ENCODE measurements around the gene DLGAP1. TPM values are rescaled to one million over a fixed set of nuclear protein-coding genes. Genes with fewer than 3 reads are reported as not detected.

Gene DLGAP1
- total RNA-seq, 1 donor from 2014 or later: 0.05 TPM

DNA sequence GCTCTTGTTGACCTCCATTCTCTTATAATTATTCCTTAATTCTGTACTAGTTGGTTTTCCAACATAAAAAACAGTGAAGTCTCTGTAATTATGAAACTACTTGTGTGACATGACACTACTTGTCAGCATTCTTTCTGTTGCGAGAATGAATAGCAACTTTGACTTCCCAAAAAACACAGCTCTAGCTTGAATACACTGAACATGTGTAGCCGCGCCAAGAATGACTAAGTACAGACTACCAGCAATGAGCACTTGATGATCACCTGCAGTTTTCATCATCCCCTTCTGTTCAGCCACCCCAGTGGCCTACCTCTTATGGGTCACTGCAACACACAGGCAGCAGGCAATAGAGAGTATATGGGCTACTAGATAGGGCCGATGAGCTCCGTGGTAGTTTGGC lies 775.9 kb downstream of the DLGAP1 start:
- intact Hi-C loops (cut with micrococcal nuclease): no loop called here
- H3K27me3 ChIP-seq (ENCODE audit: low read depth): no peaks in the 10 kb centered on the region
- no peaks in the 10 kb centered on the region for H3K36me3 ChIP-seq
- H3K4me3 ChIP-seq: no peak overlapping the region
- TF ChIP-seq CTCF (IDR thresholded peaks at IDR 0.05; ENCODE audit: borderline replicate concordance): no peak
- H3K9me3 ChIP-seq (replicated peaks): no peaks in the 10 kb centered on the region
- H3K27ac ChIP-seq (replicated peaks): no peak overlapping the region
- H3K4me1 ChIP-seq: no peaks in the 10 kb centered on the region
- DNase-seq: no peak

GRCh38 chr18:3675994-3676393 lies 779.1 kb downstream of the DLGAP1 start:
- no peak overlapping the region for H3K27ac ChIP-seq (replicated peaks)
- no peaks in the 10 kb centered on the region for H3K27me3 ChIP-seq (ENCODE audit: low read depth)
- H3K9me3 ChIP-seq (replicated peaks): no peaks in the 10 kb centered on the region
- no peaks in the 10 kb centered on the region for H3K4me1 ChIP-seq
- H3K4me3 ChIP-seq: no peak overlapping the region
- no peak for DNase-seq
- intact Hi-C loops (cut with micrococcal nuclease): no loop called here
- H3K36me3 ChIP-seq: no peaks in the 10 kb centered on the region
- TF ChIP-seq CTCF (IDR thresholded peaks at IDR 0.05; ENCODE audit: borderline replicate concordance): no peak

DNA sequence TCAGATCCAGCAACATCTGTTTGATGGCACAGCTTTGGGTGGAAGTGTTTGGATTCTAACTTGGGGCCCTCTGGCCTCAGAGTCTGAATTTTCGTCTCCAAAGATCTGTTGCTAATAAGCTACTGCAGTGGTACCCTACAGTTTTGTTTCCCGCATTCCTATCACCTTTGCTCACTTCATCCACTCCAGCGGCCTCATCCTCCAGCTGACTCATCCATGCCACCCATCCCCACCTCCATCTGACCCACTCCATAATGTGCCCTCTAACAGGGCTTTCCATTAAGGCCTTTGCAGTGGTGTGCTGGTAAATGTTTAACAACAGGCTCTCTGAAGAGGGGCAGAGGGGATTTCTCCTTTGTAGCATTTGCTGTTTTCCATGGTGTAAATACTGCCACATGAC lies 779.7 kb downstream of the DLGAP1 start:
- H3K36me3 ChIP-seq: no peaks in the 10 kb centered on the region
- H3K4me3 ChIP-seq: no peak overlapping the region
- no peak overlapping the region for H3K27ac ChIP-seq (replicated peaks)
- H3K4me1 ChIP-seq: no peaks in the 10 kb centered on the region
- DNase-seq: no peak
- no peaks in the 10 kb centered on the region for H3K27me3 ChIP-seq (ENCODE audit: low read depth)
- H3K9me3 ChIP-seq (replicated peaks): no peaks in the 10 kb centered on the region
- intact Hi-C loops (cut with micrococcal nuclease): no loop called here
- no peak for TF ChIP-seq CTCF (IDR thresholded peaks at IDR 0.05; ENCODE audit: borderline replicate concordance)

GRCh38 chr18:3671176-3671575 lies 783.9 kb downstream of the DLGAP1 start:
- no peaks in the 10 kb centered on the region for H3K36me3 ChIP-seq
- intact Hi-C loops (cut with micrococcal nuclease): no loop called here

DNA sequence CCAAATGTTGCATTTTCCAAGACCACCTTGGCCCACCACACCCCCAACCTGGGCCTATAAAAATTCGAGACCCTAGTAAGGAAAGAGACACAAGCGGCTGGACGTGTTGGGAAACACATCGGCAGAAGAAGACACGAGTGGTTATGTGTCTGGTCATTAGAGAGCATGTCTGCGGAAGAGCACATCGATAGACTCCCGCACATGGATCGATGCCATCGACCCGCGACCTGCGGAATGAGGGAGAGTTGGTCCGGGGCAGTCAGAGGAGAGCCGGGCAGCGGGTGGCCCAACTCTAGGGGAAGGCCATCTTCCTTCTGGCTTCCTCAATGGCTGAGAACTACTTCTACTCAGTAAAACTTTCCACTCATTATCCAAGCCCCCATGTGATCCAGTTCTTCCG lies 785.7 kb downstream of the DLGAP1 start:
- Histone ChIP-seq H3K4me1 (peaks cover 7% of the 10 kb centered on the region), H3K9me3 (replicated peaks) (no peaks in the 10 kb centered on the region), H3K27ac (replicated peaks) (no peak overlapping the region), H3K4me3 (no peak overlapping the region), H3K27me3 (ENCODE audit: low read depth) (no peaks in the 10 kb centered on the region), H3K36me3 (no peaks in the 10 kb centered on the region)
- no peak for DNase-seq
- intact Hi-C loops (cut with micrococcal nuclease): loop anchor here (5.0 to 10.0 kb wide), 2 partner anchors 77 to 225 kb away; no protein-coding TSS in a partner anchor
- TF ChIP-seq CTCF (IDR thresholded peaks at IDR 0.05; ENCODE audit: borderline replicate concordance): no peak

More at GRCh38 chr18:3671176-3671575, 783.9 kb downstream of the DLGAP1 start:
- Histone ChIP-seq H3K4me3 (no peak overlapping the region), H3K4me1 (no peaks in the 10 kb centered on the region), H3K27me3 (ENCODE audit: low read depth) (no peaks in the 10 kb centered on the region), H3K9me3 (replicated peaks) (no peaks in the 10 kb centered on the region), H3K27ac (replicated peaks) (no peak overlapping the region)
- no peak for DNase-seq
- no peak for TF ChIP-seq CTCF (IDR thresholded peaks at IDR 0.05; ENCODE audit: borderline replicate concordance)
